B cell (primary cell): ENCODE data around the gene TCF7.

Experiments used
- EZH2 ChIP-seq: IDR thresholded peaks from 2 replicates; pipeline ENCODE4 v1.6.1; 2012; ENCODE audit warnings: borderline replicate concordance, low read depth, mild to moderate bottlenecking, moderate library complexity, low read length; ENCODE audit not compliant: insufficient read depth, poor library complexity, severe bottlenecking
- TF ChIP-seq, protein P1 (sequence below): fragments of 200-600 bp; IDR thresholded peaks from one replicate; pipeline ENCODE4 v1.8.0; 2022; ENCODE audit warnings: antibody characterized with exemption, mild to moderate bottlenecking

DNA sequence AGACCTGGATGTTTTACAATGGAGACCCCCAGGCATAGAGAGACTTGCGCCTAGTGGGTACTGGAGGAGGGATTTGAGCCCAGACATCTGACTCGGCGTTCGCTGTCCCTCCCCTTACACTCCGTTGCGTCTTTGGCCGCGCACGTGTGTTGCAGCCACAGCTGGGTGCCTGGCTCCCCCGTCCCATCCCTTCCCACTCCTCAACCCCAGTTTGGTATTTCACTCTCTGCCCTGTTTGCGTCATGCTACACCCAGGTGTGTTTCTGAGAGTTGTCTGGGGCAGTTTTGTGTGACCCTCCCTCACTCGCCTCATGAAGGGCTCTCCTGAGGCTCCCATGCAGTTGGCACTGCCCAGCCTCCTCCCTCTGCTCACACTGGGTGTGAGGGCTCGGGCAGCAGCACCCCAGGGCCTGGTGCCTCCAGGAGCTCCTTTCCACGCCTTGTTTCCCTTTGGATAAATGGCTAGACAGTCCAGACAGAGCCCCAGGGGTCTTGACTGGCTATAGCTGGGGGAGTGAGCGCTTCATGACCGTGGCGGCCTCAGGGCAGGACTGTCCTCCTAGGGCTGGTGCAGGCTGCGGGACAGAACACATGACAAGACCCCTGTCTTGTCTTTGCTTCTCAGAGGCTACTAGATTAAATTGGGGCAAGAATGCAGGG, 13.6 kb downstream of the TCF7 start:
- no peak for TF ChIP-seq EZH2
- TF ChIP-seq, protein P1, sequence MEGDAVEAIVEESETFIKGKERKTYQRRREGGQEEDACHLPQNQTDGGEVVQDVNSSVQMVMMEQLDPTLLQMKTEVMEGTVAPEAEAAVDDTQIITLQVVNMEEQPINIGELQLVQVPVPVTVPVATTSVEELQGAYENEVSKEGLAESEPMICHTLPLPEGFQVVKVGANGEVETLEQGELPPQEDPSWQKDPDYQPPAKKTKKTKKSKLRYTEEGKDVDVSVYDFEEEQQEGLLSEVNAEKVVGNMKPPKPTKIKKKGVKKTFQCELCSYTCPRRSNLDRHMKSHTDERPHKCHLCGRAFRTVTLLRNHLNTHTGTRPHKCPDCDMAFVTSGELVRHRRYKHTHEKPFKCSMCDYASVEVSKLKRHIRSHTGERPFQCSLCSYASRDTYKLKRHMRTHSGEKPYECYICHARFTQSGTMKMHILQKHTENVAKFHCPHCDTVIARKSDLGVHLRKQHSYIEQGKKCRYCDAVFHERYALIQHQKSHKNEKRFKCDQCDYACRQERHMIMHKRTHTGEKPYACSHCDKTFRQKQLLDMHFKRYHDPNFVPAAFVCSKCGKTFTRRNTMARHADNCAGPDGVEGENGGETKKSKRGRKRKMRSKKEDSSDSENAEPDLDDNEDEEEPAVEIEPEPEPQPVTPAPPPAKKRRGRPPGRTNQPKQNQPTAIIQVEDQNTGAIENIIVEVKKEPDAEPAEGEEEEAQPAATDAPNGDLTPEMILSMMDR = no peak
